Melanocyte of skin (primary cell): ENCODE data around the gene HLA-B. TPM values are rescaled to one million over a fixed set of nuclear protein-coding genes. Genes with fewer than 3 reads are reported as not detected.

Experiments
- small RNA-seq, 2 donors: library from RNA; depleted of rRNA; stranded (forward); fragments of <200 nt; gene quantifications; one replicate each; pipeline ENCODE3, GENCODE V24; 2012
- total RNA-seq, 2 donors: library from RNA; depleted of rRNA; stranded (reverse); fragments of >200 nt; gene quantifications; 2 replicates each; pipeline ENCODE4 v1.2.3, GENCODE V29; 2012

Gene HLA-B
- 1,000 to 10,000 TPM in 1 of 2 donors, 100 to 1,000 TPM in 1; 667 to 1,189 TPM for total RNA-seq

DNA sequence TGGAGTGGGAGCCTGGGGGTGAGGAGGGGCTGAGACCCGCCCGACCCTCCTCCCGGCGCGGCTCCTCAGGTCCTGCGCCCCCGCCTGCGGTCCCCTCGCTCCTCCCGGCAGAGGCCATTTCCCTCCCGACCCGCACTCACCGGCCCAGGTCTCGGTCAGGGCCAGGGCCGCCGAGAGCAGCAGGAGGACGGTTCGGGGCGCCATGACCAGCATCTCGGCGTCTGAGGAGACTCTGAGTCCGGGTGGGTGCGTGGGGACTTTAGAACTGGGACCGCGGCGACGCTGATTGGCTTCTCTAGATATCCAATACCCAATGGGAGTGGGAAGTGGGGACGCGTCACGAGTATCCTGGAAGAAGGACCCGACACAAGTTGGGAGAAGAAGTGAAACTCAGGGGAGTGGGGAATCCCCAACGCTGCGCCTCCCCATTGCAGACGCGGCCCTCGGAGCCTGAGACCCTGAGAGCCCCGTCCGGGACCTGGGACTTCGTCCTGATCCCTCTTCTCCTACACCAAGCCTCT lies at the start of gene HLA-B:
TSS of gene HLA-B (minus strand) at position 234 of the 521 bp plus-strand sequence. CDS start at position 213, 21 bp downstream.

GRCh38 chr6:31403283-31404060 lies 46.5 kb upstream of the HLA-B start, which contains the start of gene MICA:
Gene MICA, plus strand, starts transcription at chr6:31403595. Its CDS starts 38 bp downstream, at chr6:31403633.

Small RNA genes within 50 kb of the gene (small RNA-seq; reads per million reads assigned to genes)
- gene HLA-S = 0 reads per million in 2 donors
- 0.04 to 0.47 reads per million in 2 donors for gene MIR6891
- gene RF00019 = 0 reads per million in 2 donors
- 0 reads per million in 2 donors for gene RNU6-283P

Other genes with a start within 250 kb of the HLA-B start
- gene C6orf15, start 244.6 kb downstream of the HLA-B start, total RNA-seq = not detected
- under 1 TPM; under 0.01 to 0.67 TPM for gene PSORS1C1, start 242.4 kb downstream of the HLA-B start, total RNA-seq
- gene CDSN, start 236.7 kb downstream of the HLA-B start, total RNA-seq = under 1 TPM in 1 of 2 donors, not detected in 1; under 0.01 TPM
- not detected for gene PSORS1C2, start 218.1 kb downstream of the HLA-B start, total RNA-seq
- gene CCHCR1, start 199.4 kb downstream of the HLA-B start, total RNA-seq = 10 to 100 TPM; 10.7 to 16.7 TPM
- gene TCF19, start 198.6 kb downstream of the HLA-B start, total RNA-seq = 10 to 100 TPM; 15.5 to 23.6 TPM
- not detected for gene POU5F1, start 186.5 kb downstream of the HLA-B start, total RNA-seq
- 1,000 to 10,000 TPM; 1,046 to 1,054 TPM for gene HLA-C, start 85.1 kb downstream of the HLA-B start, total RNA-seq
- gene MICA, start 46.4 kb upstream of the HLA-B start, total RNA-seq = 10 to 100 TPM; 52.0 to 60.6 TPM
- 10 to 100 TPM; 11.4 to 19.3 TPM for gene MICB, start 141.0 kb upstream of the HLA-B start, total RNA-seq
- gene MCCD1, start 171.8 kb upstream of the HLA-B start, total RNA-seq = not detected
- 100 to 1,000 TPM; 257 to 581 TPM for gene DDX39B, start 184.8 kb upstream of the HLA-B start, total RNA-seq
- 1 to 10 TPM in 1 of 2 donors, under 1 TPM in 1; 0.33 to 1.0 TPM for gene ATP6V1G2, start 189.4 kb upstream of the HLA-B start, total RNA-seq
- gene NFKBIL1, start 190.4 kb upstream of the HLA-B start, total RNA-seq = 10 to 100 TPM; 21.6 to 27.5 TPM
- under 1 TPM in 1 of 2 donors, not detected in 1; under 0.01 TPM for gene LTA, start 215.1 kb upstream of the HLA-B start, total RNA-seq
- under 1 TPM; under 0.01 to 0.34 TPM for gene TNF, start 218.4 kb upstream of the HLA-B start, total RNA-seq
- gene LTB, start 225.2 kb upstream of the HLA-B start, total RNA-seq = not detected
- not detected for gene LST1, start 229.1 kb upstream of the HLA-B start, total RNA-seq
- gene NCR3, start 235.8 kb upstream of the HLA-B start, total RNA-seq = not detected